GM12873 (cell line): ENCODE data around the gene USP3.
A peak's percentile ranks its signal among the peaks of the same experiment; 100 is the strongest.

Experiments
- TF ChIP-seq, protein P1 (sequence below): IDR thresholded peaks from 2 replicates; pipeline ENCODE4 v1.5.1; 2012; ENCODE audit warnings: low read depth, mild to moderate bottlenecking, moderate library complexity, low read length, control low read depth; ENCODE audit not compliant: insufficient read depth; ENCODE audit errors: missing control alignments

USP3 gene

DNA sequence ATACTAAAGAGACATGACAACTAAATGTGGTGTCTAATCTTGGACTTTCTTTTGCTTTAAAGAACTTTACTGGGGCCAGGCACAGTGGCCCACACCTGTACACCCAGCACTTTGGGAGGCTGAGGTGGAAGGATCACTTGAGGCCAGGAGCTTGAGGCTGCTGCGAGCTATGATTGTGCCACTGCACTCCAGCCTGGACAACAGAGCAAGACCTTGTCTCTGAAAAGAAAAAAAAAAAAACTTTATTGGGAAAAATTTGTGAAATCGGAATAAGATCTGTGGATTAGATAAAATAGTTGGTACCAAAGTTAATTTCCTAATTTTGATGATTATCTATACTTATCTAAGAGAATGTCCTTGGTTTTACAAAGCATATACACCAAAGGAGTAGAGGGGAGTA, 34.4 kb upstream of the USP3 start:
- TF ChIP-seq, protein P1, sequence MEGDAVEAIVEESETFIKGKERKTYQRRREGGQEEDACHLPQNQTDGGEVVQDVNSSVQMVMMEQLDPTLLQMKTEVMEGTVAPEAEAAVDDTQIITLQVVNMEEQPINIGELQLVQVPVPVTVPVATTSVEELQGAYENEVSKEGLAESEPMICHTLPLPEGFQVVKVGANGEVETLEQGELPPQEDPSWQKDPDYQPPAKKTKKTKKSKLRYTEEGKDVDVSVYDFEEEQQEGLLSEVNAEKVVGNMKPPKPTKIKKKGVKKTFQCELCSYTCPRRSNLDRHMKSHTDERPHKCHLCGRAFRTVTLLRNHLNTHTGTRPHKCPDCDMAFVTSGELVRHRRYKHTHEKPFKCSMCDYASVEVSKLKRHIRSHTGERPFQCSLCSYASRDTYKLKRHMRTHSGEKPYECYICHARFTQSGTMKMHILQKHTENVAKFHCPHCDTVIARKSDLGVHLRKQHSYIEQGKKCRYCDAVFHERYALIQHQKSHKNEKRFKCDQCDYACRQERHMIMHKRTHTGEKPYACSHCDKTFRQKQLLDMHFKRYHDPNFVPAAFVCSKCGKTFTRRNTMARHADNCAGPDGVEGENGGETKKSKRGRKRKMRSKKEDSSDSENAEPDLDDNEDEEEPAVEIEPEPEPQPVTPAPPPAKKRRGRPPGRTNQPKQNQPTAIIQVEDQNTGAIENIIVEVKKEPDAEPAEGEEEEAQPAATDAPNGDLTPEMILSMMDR, result no peak

DNA sequence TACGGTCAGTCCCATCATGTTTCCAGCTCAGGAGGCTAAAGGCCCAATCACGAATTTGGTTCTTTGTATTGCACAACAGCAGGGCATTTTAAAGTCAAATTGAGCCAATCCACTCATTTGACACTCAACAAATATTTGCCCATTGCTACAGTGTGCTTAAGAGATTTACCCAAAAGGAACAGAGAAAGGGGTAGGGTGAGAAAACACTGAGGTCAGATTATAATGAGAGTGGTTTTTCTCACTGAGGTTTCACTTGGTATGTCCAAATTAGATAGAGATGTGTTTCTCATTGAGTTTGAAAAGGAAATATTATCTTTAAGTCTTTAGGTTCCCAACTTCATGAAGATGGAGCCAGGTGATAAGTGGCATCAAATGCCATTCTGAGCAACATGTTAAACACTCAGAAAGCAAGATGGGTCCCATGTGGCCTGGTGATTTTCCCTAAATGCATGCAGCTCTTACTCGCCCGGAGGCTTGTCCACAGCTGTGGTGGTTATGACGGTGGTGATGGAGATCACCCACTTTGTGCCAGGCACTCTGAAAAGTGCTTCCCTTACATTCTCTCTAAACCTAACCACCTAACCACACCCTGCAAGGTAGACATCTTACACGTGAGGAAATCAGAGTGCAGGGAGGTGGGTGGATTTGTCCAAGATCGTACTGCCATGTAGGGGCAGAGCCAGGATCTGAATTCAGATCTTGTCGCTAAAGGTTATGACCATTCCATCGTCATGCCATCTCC, 31.2 kb upstream of the USP3 start:
- TF ChIP-seq, protein P1, result no peak

DNA sequence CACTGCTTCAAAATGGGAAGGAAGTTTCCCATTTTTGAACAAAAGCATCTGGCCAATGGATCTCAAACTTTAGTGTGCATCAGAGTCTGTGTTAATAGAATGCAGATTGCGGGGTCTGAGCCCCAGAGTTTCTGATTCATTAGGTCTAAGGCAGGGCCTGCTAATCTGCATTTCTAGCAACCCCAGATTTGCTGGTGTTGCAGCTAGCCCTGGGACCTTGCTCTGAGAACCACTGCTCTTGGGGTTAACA, 30.7 kb upstream of the USP3 start:
- TF ChIP-seq, protein P1, result no peak

- TF ChIP-seq, protein P1, result peak; percentile 39
Observed at GRCh38 chr15:63473999-63474809, 30.2 kb upstream of the USP3 start.

DNA sequence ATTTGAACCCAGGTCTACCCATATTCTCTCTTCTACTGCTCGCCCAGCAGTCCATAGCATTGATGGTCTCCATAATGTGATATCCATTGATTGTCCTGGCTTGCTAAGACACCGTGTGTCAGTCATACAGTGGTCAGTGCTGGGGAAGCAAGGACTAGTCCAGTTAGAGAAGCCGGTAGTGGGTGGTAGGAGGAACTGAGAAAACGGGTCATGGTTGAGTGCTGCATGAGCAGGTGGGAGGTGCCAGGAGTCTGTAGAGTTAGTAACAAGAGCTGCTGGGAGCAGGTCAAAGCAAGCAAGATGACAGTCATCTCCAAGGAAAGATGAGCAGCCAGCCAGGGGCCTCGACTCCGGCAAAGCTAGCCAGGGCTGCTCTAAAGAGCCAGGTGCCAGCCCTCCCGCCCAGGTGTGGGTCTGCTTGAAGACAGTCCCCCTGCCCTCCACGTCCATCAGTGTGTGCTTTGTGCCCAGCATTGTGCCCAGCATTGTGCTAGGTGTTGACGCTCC, 29.5 kb upstream of the USP3 start:
- TF ChIP-seq, protein P1, result no peak

DNA sequence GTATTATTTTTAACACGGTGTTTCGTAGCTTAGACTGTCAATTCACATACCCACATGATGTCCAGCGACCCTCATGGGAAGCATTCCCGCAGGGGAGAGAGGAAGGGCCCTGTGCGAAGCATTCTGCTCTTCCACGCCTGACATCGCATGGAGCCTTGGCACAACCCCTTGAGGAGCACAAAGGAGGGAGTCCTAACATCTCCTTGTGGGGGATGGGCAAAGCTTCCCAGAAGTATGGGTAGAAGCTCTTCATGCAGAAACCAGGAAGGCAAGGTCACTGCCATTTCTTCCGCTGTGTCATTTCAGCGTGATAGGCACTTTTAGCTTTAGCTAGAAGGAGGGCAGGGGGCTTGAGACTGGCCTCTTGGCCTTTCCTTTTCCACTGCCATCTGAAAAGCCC, 28.7 kb upstream of the USP3 start:
- TF ChIP-seq, protein P1, result no peak

DNA sequence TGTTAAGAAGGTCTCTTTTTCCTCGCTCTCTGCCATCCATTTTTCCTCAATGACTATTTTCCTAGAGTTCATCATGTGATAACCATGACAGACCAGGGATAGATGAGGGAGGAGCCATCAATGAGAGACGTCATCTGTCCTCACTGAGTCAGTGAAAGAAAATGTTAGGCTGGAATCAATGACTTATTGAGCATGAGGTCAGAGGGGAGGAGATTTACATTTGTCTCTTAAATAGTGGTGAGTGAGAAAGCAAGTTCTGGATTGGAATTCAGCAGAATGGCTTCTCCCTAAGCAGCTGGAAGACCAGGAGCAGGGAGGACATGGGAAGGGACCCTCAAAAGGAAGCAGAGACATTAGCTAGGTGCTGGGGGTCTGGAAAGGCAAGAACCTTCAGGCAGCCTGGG, 28.2 kb upstream of the USP3 start:
- TF ChIP-seq, protein P1, result no peak
